SU-DHL-6 (cell line): Measurements from ENCODE around the gene TTYH1.

ENCODE experiments used
- H2AFZ ChIP-seq: fragments of 200-600 bp; sonication (generic); 2 replicates; pipeline ENCODE4 v1.6.1; 2014; ENCODE audit warnings: low read depth, mild to moderate bottlenecking, moderate library complexity, mixed read lengths, antibody characterized with exemption, low read length; ENCODE audit not compliant: severe bottlenecking
- H3F3A ChIP-seq: fragments of 200-600 bp; shearing (Covaris generic); 2 replicates; pipeline ENCODE4 v1.6.0; 2016; ENCODE audit warnings: antibody characterized with exemption, mild to moderate bottlenecking; ENCODE audit not compliant: insufficient read depth
- H3K27ac ChIP-seq: fragments of 200-600 bp; sonication (generic); 2 replicates; pipeline ENCODE4 v1.5.1; 2016; ENCODE audit warnings: low read depth, mild to moderate bottlenecking, low read length, moderate library complexity, mixed read lengths
- H3K27me3 ChIP-seq: fragments of 200-600 bp; sonication (generic), shearing (Covaris generic); 2 replicates; pipeline ENCODE4 v1.6.0; 2014; ENCODE audit warnings: mild to moderate bottlenecking, low read length
- H3K36me3 ChIP-seq: fragments of 200-600 bp; sonication (generic); 2 replicates; pipeline ENCODE4 v1.6.1; 2014; ENCODE audit warnings: mild to moderate bottlenecking, low read length, mixed read lengths
- H3K4me2 ChIP-seq: fragments of 300-600, 200-600 bp; shearing (Covaris generic), sonication (generic); 2 replicates; pipeline ENCODE4 v1.6.0; 2014; ENCODE audit warnings: low read length, low read depth, mild to moderate bottlenecking; ENCODE audit not compliant: poor library complexity, severe bottlenecking
- H3K4me3 ChIP-seq: fragments of 200-600 bp; sonication (generic); 2 replicates; pipeline ENCODE4 v1.5.1; 2014; ENCODE audit warnings: antibody characterized with exemption, low read length, mild to moderate bottlenecking, mixed read lengths; ENCODE audit not compliant: insufficient read depth, poor library complexity, severe bottlenecking
- H3K79me2 ChIP-seq: fragments of 200-600 bp; sonication (generic); 2 replicates; pipeline ENCODE4 v1.6.1; 2014; ENCODE audit warnings: mild to moderate bottlenecking, low read length, moderate library complexity; ENCODE audit not compliant: insufficient read depth
- H3K9ac ChIP-seq: fragments of 200-600 bp; sonication (generic); 2 replicates; pipeline ENCODE4 v1.7.0; 2014; ENCODE audit warnings: mild to moderate bottlenecking, low read length
- H3K9me2 ChIP-seq: fragments of 200-600 bp; sonication (generic); replicated peaks from 2 replicates; pipeline ENCODE4 v1.6.1; 2014; ENCODE audit warnings: low read length; ENCODE audit not compliant: insufficient read depth
- H3K9me3 ChIP-seq: fragments of 200-600 bp; sonication (generic); 2 replicates; pipeline ENCODE4 v1.6.1; 2014; ENCODE audit warnings: low read length, mixed read lengths; ENCODE audit not compliant: insufficient read depth
- H4K20me1 ChIP-seq: fragments of 200-600 bp; sonication (generic); 2 replicates; pipeline ENCODE4 v1.6.1; 2014; ENCODE audit warnings: low read depth, mild to moderate bottlenecking, antibody characterized with exemption, low read length, moderate library complexity, mixed read lengths
- CTCF ChIP-seq: fragments of 200-600 bp; sonication (generic); IDR thresholded peaks from one replicate; pipeline ENCODE4 v1.5.1; 2017; ENCODE audit warnings: antibody characterized with exemption, mild to moderate bottlenecking, low read length, moderate library complexity; ENCODE audit not compliant: insufficient read depth, poor library complexity, severe bottlenecking
- EZH2phosphoT487 ChIP-seq: fragments of 200-600 bp; sonication (generic), shearing (Covaris generic); conservative IDR thresholded peaks from 2 replicates; pipeline ENCODE4 v1.6.1; 2018; ENCODE audit warnings: mild to moderate bottlenecking, antibody characterized with exemption, low read length, moderate library complexity, mixed read lengths

Gene TTYH1

GRCh38 chr19:54407780-54408179 is 7.5 kb upstream of the TTYH1 start:
- H3K27ac ChIP-seq = no peak overlapping the region
- no peaks in the 10 kb centered on the region for H3K27me3 ChIP-seq
- H3K9ac ChIP-seq = no peak overlapping the region
- no peak overlapping the region for H3K4me3 ChIP-seq
- no peaks in the 10 kb centered on the region for H3F3A ChIP-seq
- TF ChIP-seq CTCF (no peak), EZH2phosphoT487 (no peak)
- H3K9me3 ChIP-seq = no peaks in the 10 kb centered on the region
- H3K36me3 ChIP-seq = no peaks in the 10 kb centered on the region
- no peaks in the 10 kb centered on the region for H3K79me2 ChIP-seq
- H3K9me2 ChIP-seq = no peaks in the 10 kb centered on the region
- no peak overlapping the region for H2AFZ ChIP-seq
- no peak overlapping the region for H3K4me2 ChIP-seq
- H4K20me1 ChIP-seq = no peaks in the 10 kb centered on the region

- no peak overlapping the region for H3K4me3 ChIP-seq
- no peaks in the 10 kb centered on the region for H3K27me3 ChIP-seq
Observed at GRCh38 chr19:54408456-54409026, 6.7 kb upstream of the TTYH1 start.

GRCh38 chr19:54411033-54411432 is 4.2 kb upstream of the TTYH1 start:
- no peaks in the 10 kb centered on the region for H3K79me2 ChIP-seq
- H3K27me3 ChIP-seq = no peaks in the 10 kb centered on the region
- no peak for TF ChIP-seq CTCF
- TF ChIP-seq EZH2phosphoT487 = no peak

More at GRCh38 chr19:54408456-54409026, 6.7 kb upstream of the TTYH1 start:
- Histone ChIP-seq H3K4me2 (no peak overlapping the region), H4K20me1 (no peaks in the 10 kb centered on the region), H2AFZ (no peak overlapping the region), H3K9me2 (no peaks in the 10 kb centered on the region), H3F3A (no peaks in the 10 kb centered on the region), H3K9ac (no peak overlapping the region), H3K79me2 (no peaks in the 10 kb centered on the region), H3K36me3 (no peaks in the 10 kb centered on the region), H3K9me3 (no peaks in the 10 kb centered on the region), H3K27ac (no peak overlapping the region)
- TF ChIP-seq EZH2phosphoT487 (no peak), CTCF (no peak)

More at GRCh38 chr19:54411033-54411432, 4.2 kb upstream of the TTYH1 start:
- H3K4me3 ChIP-seq = no peak overlapping the region
- no peak overlapping the region for H3K4me2 ChIP-seq
- H4K20me1 ChIP-seq = no peaks in the 10 kb centered on the region
- H3F3A ChIP-seq = no peaks in the 10 kb centered on the region
- no peaks in the 10 kb centered on the region for H3K36me3 ChIP-seq
- no peaks in the 10 kb centered on the region for H3K9me3 ChIP-seq
- no peak overlapping the region for H3K9ac ChIP-seq
- no peak overlapping the region for H2AFZ ChIP-seq
- no peaks in the 10 kb centered on the region for H3K9me2 ChIP-seq
- no peak overlapping the region for H3K27ac ChIP-seq
